GM18517 (cell line): Measurements from ENCODE around the gene LTA4H.

Source experiments
- ATAC-seq: cut with Tn5 transposase; IDR thresholded peaks from one replicate; pipeline ENCODE4 v1.9.1; 2021; ENCODE audit warnings: mild to moderate bottlenecking, moderate library complexity; ENCODE audit not compliant: unreplicated experiment

Gene LTA4H

GRCh38 chr12:95960241-95960640 lies 75.1 kb downstream of the LTA4H start:
- ATAC-seq = no peak

- no peak for ATAC-seq
These were observed 76.3 kb downstream of the LTA4H start for GRCh38 chr12:95959107-95959506.

GRCh38 chr12:95956557-95957145 lies 78.7 kb downstream of the LTA4H start:
- no peak for ATAC-seq

- ATAC-seq = no peak
These were observed 79.7 kb downstream of the LTA4H start for GRCh38 chr12:95955549-95956159.

- ATAC-seq = no peak
These were observed 82.4 kb downstream of the LTA4H start for GRCh38 chr12:95953000-95953399.

- ATAC-seq = no peak
These were observed 83.9 kb downstream of the LTA4H start for GRCh38 chr12:95951515-95951914.
